ENCODE results near the gene COL8A1. TPM values are rescaled to one million over a fixed set of nuclear protein-coding genes. Genes with fewer than 3 reads are reported as not detected.

The COL8A1 gene
- total RNA-seq, 2 experiments from 2014 or later = 0.10 TPM; not detected in 1

DNA sequence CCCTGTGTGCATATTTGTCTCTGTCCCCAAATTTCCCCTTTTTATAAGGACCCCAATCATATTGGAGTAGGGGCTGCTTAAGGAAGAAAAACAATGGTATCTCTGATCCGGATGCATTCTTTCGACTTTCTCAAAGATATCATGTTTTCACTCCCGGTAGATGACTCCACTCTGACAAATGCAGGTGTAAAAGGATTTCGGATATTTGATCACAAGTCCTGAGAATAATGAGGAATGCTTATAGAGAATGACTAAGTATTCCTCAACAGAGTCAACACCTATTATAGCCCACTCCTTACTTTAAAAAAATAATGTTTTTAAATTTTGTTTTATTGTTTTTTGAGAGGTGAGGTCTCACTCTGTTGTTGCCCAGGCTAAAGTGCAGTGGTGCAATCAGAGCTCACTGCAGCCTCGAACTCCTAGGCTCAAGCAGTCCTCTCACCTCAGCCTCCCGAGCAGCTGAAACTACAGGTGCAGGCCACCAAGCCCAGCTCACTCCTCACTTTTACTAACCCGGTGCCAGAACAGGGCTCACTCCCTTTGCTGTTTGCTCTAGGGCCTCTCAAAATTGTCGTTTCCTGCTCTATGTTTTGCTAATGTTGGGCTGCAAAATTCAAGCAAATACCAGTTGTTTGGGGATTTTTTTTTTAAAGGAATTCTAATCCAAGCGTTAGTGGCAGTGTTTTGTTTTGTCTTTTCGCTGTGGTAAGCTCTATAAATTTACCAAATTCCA lies 24.6 kb downstream of the COL8A1 start:
- ATAC-seq (no peak), DNase-seq (no peak)
- H3K4me3 Mint-ChIP-seq = no peak overlapping the region
- no peaks in the 10 kb centered on the region for H3K27me3 Mint-ChIP-seq (ENCODE audit: low read depth)
- POLR2A ChIA-PET = no interaction called here
- no peaks in the 10 kb centered on the region for H3K4me1 Mint-ChIP-seq (ENCODE audit: low read depth)
- no peak overlapping the region for H3K27ac Mint-ChIP-seq
- H3K36me3 Mint-ChIP-seq (ENCODE audit: low read depth) = no peaks in the 10 kb centered on the region
- CTCF ChIA-PET = no interaction called here
- H3K9me3 Mint-ChIP-seq (ENCODE audit: insufficient read depth) = no peaks in the 10 kb centered on the region

DNA sequence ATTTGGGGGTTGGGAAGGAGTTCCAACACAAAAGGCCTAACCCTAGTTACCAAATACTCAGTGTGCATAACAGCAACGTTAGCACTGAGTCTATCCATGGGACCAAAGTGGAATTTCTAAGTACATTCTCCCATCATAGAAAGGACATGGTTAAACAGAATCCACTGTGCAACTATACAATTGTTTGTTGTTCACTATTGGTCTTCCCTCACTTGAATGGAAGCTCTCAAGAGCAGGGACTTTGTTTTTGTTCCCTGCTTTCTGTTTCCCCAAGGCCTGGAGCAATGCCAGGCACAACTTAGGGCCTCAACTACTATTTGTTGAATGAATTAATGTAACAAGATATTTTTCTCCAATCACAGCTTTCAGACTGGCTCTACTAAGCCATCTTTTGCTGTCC lies 25.6 kb downstream of the COL8A1 start:
- POLR2A ChIA-PET = no interaction called here
- CTCF ChIA-PET = no interaction called here
- H3K27me3 Mint-ChIP-seq (ENCODE audit: low read depth) = no peaks in the 10 kb centered on the region
- no peaks in the 10 kb centered on the region for H3K9me3 Mint-ChIP-seq (ENCODE audit: insufficient read depth)
- H3K4me1 Mint-ChIP-seq (ENCODE audit: low read depth) = no peaks in the 10 kb centered on the region
- no peak for ATAC-seq
- no peak for DNase-seq
- no peaks in the 10 kb centered on the region for H3K36me3 Mint-ChIP-seq (ENCODE audit: low read depth)
- no peak overlapping the region for H3K4me3 Mint-ChIP-seq
- H3K27ac Mint-ChIP-seq = no peak overlapping the region

DNA sequence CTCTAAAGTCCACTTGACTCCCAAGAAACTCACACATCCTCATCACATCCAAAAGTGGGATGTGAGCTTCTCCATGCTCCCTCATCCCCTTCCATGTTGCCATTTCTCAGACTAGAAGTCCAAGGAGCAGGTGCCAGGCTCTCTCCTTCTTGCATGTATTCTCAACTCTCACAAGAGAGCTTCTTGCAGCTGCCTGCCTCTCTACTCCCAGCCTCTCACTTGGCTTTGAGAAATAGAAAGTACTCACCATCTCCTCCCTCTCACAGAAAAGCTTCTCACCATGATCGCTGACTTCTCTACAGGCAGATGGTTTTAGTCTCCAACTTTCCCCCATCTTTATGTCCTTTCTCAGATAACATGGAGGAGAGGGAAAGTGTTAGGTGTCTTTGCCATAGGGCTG lies 26.6 kb downstream of the COL8A1 start:
- no peaks in the 10 kb centered on the region for H3K9me3 Mint-ChIP-seq (ENCODE audit: insufficient read depth)
- no peaks in the 10 kb centered on the region for H3K27me3 Mint-ChIP-seq (ENCODE audit: low read depth)
- ATAC-seq (no peak), DNase-seq (no peak)
- H3K4me1 Mint-ChIP-seq (ENCODE audit: low read depth) = no peaks in the 10 kb centered on the region
- H3K36me3 Mint-ChIP-seq (ENCODE audit: low read depth) = no peaks in the 10 kb centered on the region
- no peak overlapping the region for H3K27ac Mint-ChIP-seq
- ChIA-PET CTCF (no interaction called here), POLR2A (no interaction called here)
- no peak overlapping the region for H3K4me3 Mint-ChIP-seq

DNA sequence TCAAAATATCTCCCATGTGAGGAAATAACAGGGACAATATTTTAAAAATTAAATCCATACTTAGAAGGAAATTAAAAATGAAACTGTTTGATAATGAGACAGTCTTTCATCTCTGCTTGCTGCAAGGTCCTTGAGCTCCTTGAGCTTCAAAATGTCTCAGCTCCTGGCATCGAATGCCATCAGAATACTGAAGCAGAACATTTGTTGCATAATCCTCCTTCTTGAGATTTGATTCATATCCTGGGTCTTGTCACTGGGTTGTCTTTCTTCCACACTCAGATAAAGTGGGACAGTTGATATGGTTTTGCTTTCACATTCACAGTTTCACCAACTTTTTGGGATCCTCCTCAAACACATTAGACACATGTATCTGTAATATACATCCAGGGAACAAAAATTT lies 27.8 kb downstream of the COL8A1 start:
- Mint-ChIP-seq H3K9me3 (ENCODE audit: insufficient read depth) (no peaks in the 10 kb centered on the region), H3K27ac (no peak overlapping the region), H3K4me1 (ENCODE audit: low read depth) (no peaks in the 10 kb centered on the region), H3K36me3 (ENCODE audit: low read depth) (no peaks in the 10 kb centered on the region), H3K4me3 (no peak overlapping the region), H3K27me3 (ENCODE audit: low read depth) (peaks cover 3% of the 10 kb centered on the region)
- DNase-seq (no peak), ATAC-seq (no peak)
- ChIA-PET CTCF (no interaction called here), POLR2A (no interaction called here)

DNA sequence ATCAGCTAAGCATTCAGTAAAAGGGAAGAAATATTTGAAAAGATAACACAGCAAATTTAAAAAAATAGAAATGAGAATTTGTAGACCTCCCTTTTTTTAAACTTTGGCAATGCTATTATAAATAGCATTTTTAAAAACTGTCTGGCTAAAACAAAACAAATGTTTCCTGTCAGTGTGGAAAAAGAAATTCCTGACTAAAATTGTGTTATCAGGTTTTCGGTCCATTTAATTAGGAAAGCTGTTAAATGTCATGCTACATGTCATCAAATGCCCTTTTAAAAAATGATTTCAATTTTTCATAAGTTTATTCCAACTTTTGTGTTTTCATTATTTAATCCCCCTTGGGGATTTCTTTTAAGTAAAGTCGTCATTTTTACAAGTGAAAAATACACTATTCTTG lies 29.6 kb downstream of the COL8A1 start:
- CTCF ChIA-PET = no interaction called here
- Mint-ChIP-seq H3K36me3 (ENCODE audit: low read depth) (no peaks in the 10 kb centered on the region), H3K4me1 (ENCODE audit: low read depth) (no peaks in the 10 kb centered on the region), H3K27ac (no peak overlapping the region), H3K27me3 (ENCODE audit: low read depth) (peaks cover 3% of the 10 kb centered on the region), H3K4me3 (no peak overlapping the region), H3K9me3 (ENCODE audit: insufficient read depth) (no peaks in the 10 kb centered on the region)
- POLR2A ChIA-PET = no interaction called here
- ATAC-seq = no peak
- no peak for DNase-seq

DNA sequence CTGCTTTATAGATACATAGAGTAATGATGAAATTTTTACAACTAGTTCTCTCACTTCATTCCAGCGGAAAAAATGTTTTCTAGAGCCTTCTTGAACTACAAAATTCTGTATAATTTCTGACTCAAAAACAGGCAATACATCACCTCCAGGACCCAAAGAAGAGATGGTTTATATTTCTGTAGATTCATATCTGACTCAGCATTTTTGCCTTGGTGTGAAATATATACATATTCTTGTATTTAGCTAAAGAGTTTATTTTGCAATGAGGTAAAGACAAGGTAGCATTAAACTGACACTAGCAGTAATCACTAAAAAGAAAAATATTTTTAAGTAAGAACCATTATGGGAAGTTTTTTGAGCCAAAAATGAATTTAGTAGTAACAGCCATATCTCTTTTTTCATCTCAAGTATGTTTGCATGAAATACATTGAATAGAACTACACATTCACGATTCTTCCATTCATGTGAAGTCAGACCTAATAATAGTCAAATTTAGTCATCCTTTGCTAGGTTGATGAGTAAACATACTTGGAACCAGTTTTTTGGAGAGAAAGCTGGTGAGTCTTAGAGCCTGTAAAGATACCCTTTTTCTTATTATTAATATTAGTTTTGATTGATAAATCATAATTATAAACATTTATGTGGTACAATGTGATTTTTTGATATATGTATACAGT lies 31.6 kb downstream of the COL8A1 start:
- Mint-ChIP-seq H3K27me3 (ENCODE audit: low read depth) (peaks cover 3% of the 10 kb centered on the region), H3K9me3 (ENCODE audit: insufficient read depth) (no peaks in the 10 kb centered on the region), H3K27ac (no peak overlapping the region), H3K4me1 (ENCODE audit: low read depth) (no peaks in the 10 kb centered on the region), H3K4me3 (no peak overlapping the region), H3K36me3 (ENCODE audit: low read depth) (no peaks in the 10 kb centered on the region)
- ATAC-seq (no peak), DNase-seq (no peak)
- CTCF ChIA-PET = no interaction called here
- POLR2A ChIA-PET = no interaction called here

DNA sequence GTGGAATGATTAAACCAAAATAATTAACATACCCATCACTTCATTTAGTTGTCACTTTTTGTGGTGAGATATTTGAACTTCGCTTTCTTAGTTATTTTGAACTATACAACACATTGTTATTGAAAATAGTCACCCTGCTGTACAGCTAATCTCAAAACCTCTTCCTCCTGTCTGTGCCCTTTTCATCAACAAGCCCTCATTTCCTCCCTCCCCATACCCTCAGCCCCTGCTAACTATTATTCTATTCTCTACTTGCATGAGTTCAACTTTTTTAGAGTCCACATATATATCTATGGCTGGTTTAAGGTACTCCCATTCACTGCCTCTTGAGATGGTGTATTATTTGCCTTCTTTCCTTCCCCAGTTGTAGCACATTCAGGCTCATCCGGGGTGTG lies 32.2 kb downstream of the COL8A1 start:
- CTCF ChIA-PET = no interaction called here
- ATAC-seq (no peak), DNase-seq (no peak)
- Mint-ChIP-seq H3K4me3 (no peak overlapping the region), H3K27me3 (ENCODE audit: low read depth) (peaks cover 3% of the 10 kb centered on the region), H3K27ac (no peak overlapping the region), H3K4me1 (ENCODE audit: low read depth) (no peaks in the 10 kb centered on the region), H3K36me3 (ENCODE audit: low read depth) (no peaks in the 10 kb centered on the region), H3K9me3 (ENCODE audit: insufficient read depth) (no peaks in the 10 kb centered on the region)
- POLR2A ChIA-PET = no interaction called here

DNA sequence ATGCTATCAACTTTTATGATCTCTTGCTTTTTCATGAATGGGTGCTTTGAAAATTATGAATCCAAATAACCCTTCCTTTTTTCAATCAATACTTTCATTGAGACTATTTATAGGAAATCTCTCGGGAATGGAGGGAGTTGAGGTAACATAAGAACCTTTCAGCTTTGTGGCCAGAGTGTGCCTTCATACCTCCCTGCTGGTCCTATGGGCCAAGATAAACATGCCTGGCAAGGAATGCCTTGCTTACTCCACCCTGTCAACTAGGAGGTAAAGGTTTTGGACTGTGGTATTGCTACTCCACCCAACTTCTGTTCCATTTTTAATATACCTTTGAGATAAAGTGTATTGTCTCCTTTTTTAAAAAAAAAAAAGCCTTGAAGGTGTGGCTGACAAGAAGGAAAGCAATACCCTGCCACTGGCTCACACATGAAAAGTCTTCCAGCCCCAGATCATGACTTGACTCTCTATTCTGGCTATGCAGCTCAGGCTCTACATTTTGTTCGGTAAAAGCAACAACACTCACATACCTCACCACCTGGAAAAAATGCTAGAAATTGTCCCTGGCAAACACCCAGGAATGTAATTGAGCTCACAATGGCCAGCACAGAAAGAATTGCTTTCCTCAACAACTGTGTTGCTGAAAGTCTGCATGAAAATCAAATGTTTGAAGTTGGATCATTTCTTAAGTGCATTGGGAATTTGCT lies 35.8 kb downstream of the COL8A1 start:
- DNase-seq (no peak), ATAC-seq (no peak)
- Mint-ChIP-seq H3K27ac (no peak overlapping the region), H3K9me3 (ENCODE audit: insufficient read depth) (no peaks in the 10 kb centered on the region), H3K36me3 (ENCODE audit: low read depth) (no peaks in the 10 kb centered on the region), H3K4me3 (no peak overlapping the region), H3K27me3 (ENCODE audit: low read depth) (peaks cover 4% of the 10 kb centered on the region), H3K4me1 (ENCODE audit: low read depth) (no peaks in the 10 kb centered on the region)
- ChIA-PET CTCF (no interaction called here), POLR2A (interaction anchor here (0.6 kb wide), 1 partner anchor 106 kb away, joined by 3 read pairs; no protein-coding TSS in a partner anchor)

DNA sequence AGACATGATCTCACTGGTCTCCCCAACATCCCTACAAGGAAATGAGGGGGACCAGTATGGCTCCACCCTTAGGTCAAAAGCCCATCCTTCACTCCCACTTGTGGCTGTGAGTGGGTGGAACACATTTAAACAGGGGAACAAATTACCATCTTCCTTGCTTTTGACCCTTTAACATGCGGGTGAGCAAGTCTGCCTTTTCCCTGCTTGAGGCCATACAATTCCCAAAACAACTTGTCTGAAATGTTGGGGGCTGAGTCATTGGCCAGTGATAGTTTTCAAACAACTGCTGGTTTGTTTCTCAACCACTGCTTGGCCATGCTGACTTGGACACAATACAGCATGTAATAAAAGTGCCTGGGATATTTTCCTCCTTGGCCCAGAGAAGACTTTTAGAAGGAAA lies 39.6 kb downstream of the COL8A1 start:
- Mint-ChIP-seq H3K4me1 (ENCODE audit: low read depth) (no peaks in the 10 kb centered on the region), H3K27ac (no peak overlapping the region), H3K4me3 (no peak overlapping the region), H3K36me3 (ENCODE audit: low read depth) (no peaks in the 10 kb centered on the region), H3K27me3 (ENCODE audit: low read depth) (peaks cover 2% of the 10 kb centered on the region), H3K9me3 (ENCODE audit: insufficient read depth) (no peaks in the 10 kb centered on the region)
- ATAC-seq (no peak), DNase-seq (no peak)
- ChIA-PET CTCF (no interaction called here), POLR2A (no interaction called here)

DNA sequence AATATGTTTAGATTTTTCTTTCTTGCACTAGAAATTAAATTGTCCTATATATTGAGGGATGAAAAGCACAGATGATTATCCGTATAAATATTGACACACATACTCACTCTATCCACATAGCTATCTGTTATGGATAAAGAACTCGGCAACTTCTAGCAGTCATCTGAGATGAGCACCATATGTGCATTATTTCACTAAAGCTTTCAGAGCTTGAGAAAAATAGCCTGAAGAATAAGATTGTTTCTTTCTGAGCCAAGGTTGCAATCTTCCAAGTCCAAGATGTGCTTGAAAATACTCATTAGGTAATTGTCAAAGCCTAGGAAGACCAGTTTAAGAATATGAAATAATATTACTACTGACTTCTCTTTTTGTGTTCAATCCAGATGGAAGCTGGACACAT lies 40.5 kb downstream of the COL8A1 start:
- CTCF ChIA-PET = no interaction called here
- H3K4me1 Mint-ChIP-seq (ENCODE audit: low read depth) = no peaks in the 10 kb centered on the region
- no peak for DNase-seq
- POLR2A ChIA-PET = no interaction called here
- H3K27ac Mint-ChIP-seq = no peak overlapping the region
- peaks cover 3% of the 10 kb centered on the region for H3K27me3 Mint-ChIP-seq (ENCODE audit: low read depth)
- no peaks in the 10 kb centered on the region for H3K9me3 Mint-ChIP-seq (ENCODE audit: insufficient read depth)
- H3K36me3 Mint-ChIP-seq (ENCODE audit: low read depth) = no peaks in the 10 kb centered on the region
- ATAC-seq = no peak
- H3K4me3 Mint-ChIP-seq = no peak overlapping the region

DNA sequence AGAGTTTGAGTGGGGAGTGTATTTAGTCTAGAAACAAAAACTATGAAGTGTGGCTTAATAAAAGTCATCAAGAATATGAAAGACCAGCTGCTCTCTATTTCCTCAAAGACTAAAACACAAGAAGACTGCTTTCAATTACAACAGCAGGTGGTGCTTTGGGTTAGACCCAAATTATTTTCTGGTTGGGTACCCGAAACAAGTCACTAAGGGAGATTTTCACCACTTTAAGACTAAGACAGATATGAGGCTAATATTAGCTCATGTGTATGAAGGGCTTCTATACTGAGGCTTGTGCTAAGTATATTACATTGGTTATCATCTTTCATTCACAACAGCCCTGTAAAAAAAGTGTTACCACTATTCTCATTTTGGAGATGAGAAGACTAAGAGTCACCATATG lies 43.1 kb downstream of the COL8A1 start:
- no peak for DNase-seq
- ChIA-PET CTCF (no interaction called here), POLR2A (no interaction called here)
- ATAC-seq = no peak
- H3K4me1 Mint-ChIP-seq (ENCODE audit: low read depth) = no peaks in the 10 kb centered on the region
- H3K4me3 Mint-ChIP-seq = no peak overlapping the region
- no peaks in the 10 kb centered on the region for H3K36me3 Mint-ChIP-seq (ENCODE audit: low read depth)
- peaks cover 10% of the 10 kb centered on the region for H3K27me3 Mint-ChIP-seq (ENCODE audit: low read depth)
- no peak overlapping the region for H3K27ac Mint-ChIP-seq
- no peaks in the 10 kb centered on the region for H3K9me3 Mint-ChIP-seq (ENCODE audit: insufficient read depth)

DNA sequence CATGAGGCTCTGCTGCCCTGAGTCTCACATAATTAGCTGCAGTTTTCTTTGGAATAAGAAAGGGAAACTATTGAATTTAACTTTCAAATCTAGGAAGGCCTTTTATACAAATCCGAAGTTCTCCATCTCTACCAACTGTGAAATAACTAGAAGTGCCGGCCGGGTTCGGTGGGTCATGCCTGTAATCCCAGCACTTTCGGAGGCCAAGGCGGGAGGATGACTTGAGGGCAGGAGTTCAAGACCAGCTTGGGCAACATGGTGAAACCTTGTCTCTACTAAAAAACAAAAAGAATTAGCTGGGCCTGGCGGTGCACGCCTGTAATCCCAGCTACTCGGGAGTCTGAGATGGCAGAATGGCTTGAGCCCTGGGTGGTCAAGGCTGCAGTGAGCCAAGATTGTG lies 43.6 kb downstream of the COL8A1 start:
- Mint-ChIP-seq H3K4me1 (ENCODE audit: low read depth) (no peaks in the 10 kb centered on the region), H3K27ac (no peak overlapping the region), H3K9me3 (ENCODE audit: insufficient read depth) (no peaks in the 10 kb centered on the region), H3K36me3 (ENCODE audit: low read depth) (no peaks in the 10 kb centered on the region), H3K27me3 (ENCODE audit: low read depth) (peaks cover 10% of the 10 kb centered on the region), H3K4me3 (no peak overlapping the region)
- no peak for ATAC-seq
- ChIA-PET CTCF (no interaction called here), POLR2A (no interaction called here)
- no peak for DNase-seq
